ENCODE data around the gene CHAD. TPM values are rescaled to one million over a fixed set of nuclear protein-coding genes. Genes with fewer than 3 reads are reported as not detected.
A peak's percentile ranks its signal among the peaks of the same experiment; 100 is the strongest.
"Not testable (repeated sequence)": the region's sequence is repeated elsewhere in the genome, so short reads cannot be mapped to it uniquely, and the experiment has no call there.

CHAD gene
- total RNA-seq, 2 experiments from 2014 or later = not detected

DNA sequence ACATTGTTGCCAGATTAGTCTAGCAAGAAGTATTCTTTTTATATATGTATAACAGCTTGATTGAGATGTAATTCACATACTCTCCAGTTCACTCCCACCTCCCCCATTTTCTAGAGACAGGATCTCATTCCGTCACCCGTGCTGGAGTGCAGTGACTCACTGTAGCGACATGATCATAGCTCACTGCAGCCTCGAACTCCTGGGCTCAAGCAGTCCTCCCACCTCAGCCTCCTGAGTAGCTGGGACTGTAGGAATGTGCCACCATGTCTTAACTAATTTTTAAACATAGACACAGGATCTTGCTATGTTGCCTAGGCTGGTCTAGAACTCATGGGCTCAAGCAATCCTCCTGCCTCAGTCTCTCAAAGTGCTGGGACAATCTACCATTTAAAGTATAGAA lies 6.7 kb upstream of the CHAD start:
- ChIA-PET POLR2A (no interaction called here), CTCF (ENCODE audit: unreplicated experiment) (no interaction called here)
- TF ChIP-seq, protein P1, sequence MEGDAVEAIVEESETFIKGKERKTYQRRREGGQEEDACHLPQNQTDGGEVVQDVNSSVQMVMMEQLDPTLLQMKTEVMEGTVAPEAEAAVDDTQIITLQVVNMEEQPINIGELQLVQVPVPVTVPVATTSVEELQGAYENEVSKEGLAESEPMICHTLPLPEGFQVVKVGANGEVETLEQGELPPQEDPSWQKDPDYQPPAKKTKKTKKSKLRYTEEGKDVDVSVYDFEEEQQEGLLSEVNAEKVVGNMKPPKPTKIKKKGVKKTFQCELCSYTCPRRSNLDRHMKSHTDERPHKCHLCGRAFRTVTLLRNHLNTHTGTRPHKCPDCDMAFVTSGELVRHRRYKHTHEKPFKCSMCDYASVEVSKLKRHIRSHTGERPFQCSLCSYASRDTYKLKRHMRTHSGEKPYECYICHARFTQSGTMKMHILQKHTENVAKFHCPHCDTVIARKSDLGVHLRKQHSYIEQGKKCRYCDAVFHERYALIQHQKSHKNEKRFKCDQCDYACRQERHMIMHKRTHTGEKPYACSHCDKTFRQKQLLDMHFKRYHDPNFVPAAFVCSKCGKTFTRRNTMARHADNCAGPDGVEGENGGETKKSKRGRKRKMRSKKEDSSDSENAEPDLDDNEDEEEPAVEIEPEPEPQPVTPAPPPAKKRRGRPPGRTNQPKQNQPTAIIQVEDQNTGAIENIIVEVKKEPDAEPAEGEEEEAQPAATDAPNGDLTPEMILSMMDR (conservative IDR thresholded peaks at IDR 0.05; ENCODE audit: low read length) = no peak
- no peak for TF ChIP-seq EZH2phosphoT487 (IDR thresholded peaks at IDR 0.05; ENCODE audit: borderline replicate concordance, low read depth, low read length)
- DNase-seq (ENCODE audit: low spot score) = no peak
- H3K4me2 ChIP-seq (ENCODE audit: low read length) = no peak overlapping the region
- no peak overlapping the region for H3K4me3 ChIP-seq (ENCODE audit: low read depth, low read length, poor library complexity, severe bottlenecking)
- peaks cover 16% of the 10 kb centered on the region for H3K4me1 ChIP-seq (ENCODE audit: insufficient read depth, low read length, poor library complexity, severe bottlenecking)
- H3K27ac ChIP-seq (ENCODE audit: low read depth, low read length, poor library complexity, severe bottlenecking) = no peak overlapping the region
- no peak overlapping the region for H2AFZ ChIP-seq (ENCODE audit: low read length)
- intact Hi-C loops (cut with micrococcal nuclease; ENCODE audit: unreplicated experiment) = loop anchor here (5.0 kb wide), 1 partner anchor 128 kb away; the partner anchor contains the start of gene XYLT2
- no peaks in the 10 kb centered on the region for H3K9me2 ChIP-seq (ENCODE audit: insufficient read depth, low read length)
- no TSS peak for BruUV-seq (replicated peaks)
- H3K79me2 ChIP-seq (ENCODE audit: insufficient read depth, low read depth, low read length) = peaks cover 3% of the 10 kb centered on the region; the same call in 1 of the 2 replicates
- H4K20me1 ChIP-seq (ENCODE audit: insufficient read depth, low read length) = no peaks in the 10 kb centered on the region
- no peaks in the 10 kb centered on the region for H3K9me3 ChIP-seq (ENCODE audit: low read length)
- no peaks in the 10 kb centered on the region for H3K36me3 ChIP-seq (ENCODE audit: insufficient read depth, low read length)

DNA sequence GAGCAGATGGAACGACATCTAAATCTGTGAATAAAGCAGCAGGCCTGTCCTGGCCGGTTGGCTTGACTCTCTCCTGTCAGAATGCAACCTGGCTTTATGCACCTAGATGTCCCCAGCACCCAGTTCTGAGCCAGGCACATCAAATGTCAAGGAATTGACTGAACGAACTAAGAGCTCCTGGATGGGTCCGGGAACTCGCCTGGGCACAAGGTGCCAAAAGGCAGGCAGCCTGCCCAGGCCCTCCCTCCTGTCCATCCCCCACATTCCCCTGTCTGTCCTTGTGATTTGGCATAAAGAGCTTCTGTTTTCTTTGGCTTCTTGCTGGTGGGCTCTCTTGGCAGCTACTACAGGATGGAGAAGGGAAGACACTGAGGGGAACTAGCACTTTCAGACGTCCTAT lies 5.8 kb upstream of the CHAD start:
- Histone ChIP-seq H3K27ac (ENCODE audit: low read depth, low read length, poor library complexity, severe bottlenecking) (no peak overlapping the region), H3K9me2 (ENCODE audit: insufficient read depth, low read length) (no peaks in the 10 kb centered on the region), H3K4me3 (ENCODE audit: low read depth, low read length, poor library complexity, severe bottlenecking) (no peak overlapping the region), H3K4me2 (ENCODE audit: low read length) (no peak overlapping the region), H2AFZ (ENCODE audit: low read length) (no peak overlapping the region), H3K9me3 (ENCODE audit: low read length) (no peaks in the 10 kb centered on the region), H3K79me2 (ENCODE audit: insufficient read depth, low read depth, low read length) (peaks cover 3% of the 10 kb centered on the region; the same call in 1 of the 2 replicates), H4K20me1 (ENCODE audit: insufficient read depth, low read length) (no peaks in the 10 kb centered on the region), H3K4me1 (ENCODE audit: insufficient read depth, low read length, poor library complexity, severe bottlenecking) (peaks cover 8% of the 10 kb centered on the region), H3K36me3 (ENCODE audit: insufficient read depth, low read length) (no peaks in the 10 kb centered on the region)
- TF ChIP-seq, protein P1 (conservative IDR thresholded peaks at IDR 0.05; ENCODE audit: low read length) = no peak
- no peak for TF ChIP-seq EZH2phosphoT487 (IDR thresholded peaks at IDR 0.05; ENCODE audit: borderline replicate concordance, low read depth, low read length)
- ChIA-PET POLR2A (no interaction called here), CTCF (ENCODE audit: unreplicated experiment) (no interaction called here)
- intact Hi-C loops (cut with micrococcal nuclease; ENCODE audit: unreplicated experiment) = no loop called here
- no peak for DNase-seq (ENCODE audit: low spot score)
- no TSS peak for BruUV-seq (replicated peaks)

- intact Hi-C loops (cut with micrococcal nuclease; ENCODE audit: unreplicated experiment) = no loop called here
- ChIA-PET POLR2A (no interaction called here), CTCF (ENCODE audit: unreplicated experiment) (no interaction called here)
- TSS peak; percentile 77 for BruUV-seq (replicated peaks)
- TF ChIP-seq, protein P1 (conservative IDR thresholded peaks at IDR 0.05; ENCODE audit: low read length) = no peak
- TF ChIP-seq EZH2phosphoT487 (IDR thresholded peaks at IDR 0.05; ENCODE audit: borderline replicate concordance, low read depth, low read length) = no peak
- Histone ChIP-seq H3K36me3 (ENCODE audit: insufficient read depth, low read length) (no peaks in the 10 kb centered on the region), H3K9me3 (ENCODE audit: low read length) (no peaks in the 10 kb centered on the region), H3K9me2 (ENCODE audit: insufficient read depth, low read length) (no peaks in the 10 kb centered on the region), H3K27ac (ENCODE audit: low read depth, low read length, poor library complexity, severe bottlenecking) (no peak overlapping the region), H4K20me1 (ENCODE audit: insufficient read depth, low read length) (no peaks in the 10 kb centered on the region), H3K4me1 (ENCODE audit: insufficient read depth, low read length, poor library complexity, severe bottlenecking) (peaks cover 7% of the 10 kb centered on the region), H3K79me2 (ENCODE audit: insufficient read depth, low read depth, low read length) (no peaks in the 10 kb centered on the region), H3K4me3 (ENCODE audit: low read depth, low read length, poor library complexity, severe bottlenecking) (no peak overlapping the region), H3K4me2 (ENCODE audit: low read length) (no peak overlapping the region), H2AFZ (ENCODE audit: low read length) (no peak overlapping the region)
- no peak for DNase-seq (ENCODE audit: low spot score)
Measured at GRCh38 chr17:50473901-50474300, 5.2 kb upstream of the CHAD start.

GRCh38 chr17:50472761-50473161 lies 4.1 kb upstream of the CHAD start:
- CTCF ChIA-PET (ENCODE audit: unreplicated experiment); H3K4me3 ChIP-seq (ENCODE audit: low read depth, low read length, poor library complexity, severe bottlenecking); DNase-seq (ENCODE audit: low spot score); intact Hi-C loops (cut with micrococcal nuclease; ENCODE audit: unreplicated experiment); H3K36me3 ChIP-seq (ENCODE audit: insufficient read depth, low read length); H3K4me1 ChIP-seq (ENCODE audit: insufficient read depth, low read length, poor library complexity, severe bottlenecking); H4K20me1 ChIP-seq (ENCODE audit: insufficient read depth, low read length); POLR2A ChIA-PET; H3K79me2 ChIP-seq (ENCODE audit: insufficient read depth, low read depth, low read length); H2AFZ ChIP-seq (ENCODE audit: low read length); H3K9me2 ChIP-seq (ENCODE audit: insufficient read depth, low read length); H3K4me2 ChIP-seq (ENCODE audit: low read length); BruUV-seq (replicated peaks); H3K9me3 ChIP-seq (ENCODE audit: low read length); H3K27ac ChIP-seq (ENCODE audit: low read depth, low read length, poor library complexity, severe bottlenecking): not testable (repeated sequence)
